HCT116 (cell line): ENCODE data around the gene LYSMD4. TPM values are rescaled to one million over a fixed set of nuclear protein-coding genes. Genes with fewer than 3 reads are reported as not detected.
A peak's percentile ranks its signal among the peaks of the same experiment; 100 is the strongest.

ENCODE experiments used
- ATAC-seq: fragments of 200-7000 bp; cut with Tn5 transposase; 2 replicates; pipeline ENCODE4 v1.9.1; 2020; ENCODE audit warnings: mild to moderate bottlenecking, moderate library complexity
- BruUV-seq: library from RNA; stranded (reverse); fragments of 400-500 nt; replicated peaks from 2 replicates; lab custom pipeline; 2021; lab: Mats Ljungman, UMichigan
- CTCF ChIA-PET: fragments of 300-600 bp; sonication (Branson Sonifier 250); formaldehyde crosslinking; loops from one replicate; lab custom pipeline; 2021; ENCODE audit warnings: antibody characterized with exemption; lab: Charles Lee
- POLR2A ChIA-PET: fragments of 300-600, 350-600 bp; sonication (Branson Sonifier 250); formaldehyde crosslinking; loops from one replicate; lab custom pipeline; 2021; ENCODE audit warnings: antibody characterized with exemption; lab: Charles Lee
- RAD21 ChIA-PET, 2 experiments: fragments of 300-600 bp; sonication (Branson Sonifier 250); formaldehyde crosslinking; loops; one replicate each; lab custom pipeline; 2023; ENCODE audit warnings: low total read pairs in 2 of 2; ENCODE audit not compliant: uncharacterized antibody in 2 of 2, unreplicated experiment in 2 of 2, low non-redundant PET in 1 of 2; lab: Charles Lee
- DNase-seq: peaks from one replicate; pipeline ENCODE4 v3.0.0-alpha.2; 2010; ENCODE audit warnings: low read depth, low spot score
- H2AFZ ChIP-seq: fragments of 200-600 bp; shearing (Covaris generic), sonication (generic); 2 replicates; pipeline ENCODE4 v1.6.1; 2017; ENCODE audit warnings: low read depth, mixed run types, mixed read lengths, antibody characterized with exemption, low read length; ENCODE audit not compliant: poor library complexity, severe bottlenecking
- H3K27ac ChIP-seq: 2 replicates; pipeline ENCODE4 v1.5.1; 2012; ENCODE audit warnings: low read depth, low read length
- H3K27me3 ChIP-seq: fragments of 200-600 bp; sonication (generic); 2 replicates; pipeline ENCODE4 v1.6.1; 2016; ENCODE audit warnings: mixed run types, low read length, mixed read lengths; ENCODE audit not compliant: insufficient read depth
- H3K36me3 ChIP-seq, 2 experiments: fragments of 200-500 bp in 1 of 2; fragments of 200-600 bp in 1 of 2; sonication (Bioruptor generic) in 1 of 2; sonication (generic) in 1 of 2; 2 replicates each; pipeline versions ENCODE4 v1.5.1 to v1.6.1; 2014 to 2016; ENCODE audit warnings: low read length in 2 of 2, inconsistent platforms in 1 of 2, mixed read lengths in 1 of 2, mixed run types in 1 of 2; ENCODE audit not compliant: insufficient read depth in 2 of 2, control insufficient read depth in 1 of 2
- H3K4me1 ChIP-seq, 2 experiments: fragments of 200-600 bp in 1 of 2; sonication (generic) in 1 of 2; 2 replicates each; pipeline versions ENCODE4 v1.5.1 to v1.6.1; 2012 to 2017; ENCODE audit warnings: low read length in 2 of 2, inconsistent platforms in 1 of 2, mild to moderate bottlenecking in 1 of 2, mixed read lengths in 1 of 2, mixed run types in 1 of 2, moderate library complexity in 1 of 2; ENCODE audit not compliant: insufficient read depth in 2 of 2, control insufficient read depth in 1 of 2
- H3K4me2 ChIP-seq: fragments of 200-600 bp; sonication (generic); 2 replicates; pipeline ENCODE4 v1.6.1; 2017; ENCODE audit warnings: mixed run types, low read length, mixed read lengths
- H3K4me3 ChIP-seq, 2 experiments: fragments of 200-600 bp in 1 of 2; sonication (generic) in 1 of 2; replicated peaks in 1 of 2; 2 replicates each; pipeline ENCODE4 v1.5.1; 2011 to 2016; ENCODE audit warnings: low read length in 2 of 2, control low read depth in 1 of 2, low read depth in 1 of 2, mild to moderate bottlenecking in 1 of 2, mixed read lengths in 1 of 2, mixed run types in 1 of 2
- H3K79me2 ChIP-seq: fragments of 200-600 bp; sonication (generic); 2 replicates; pipeline ENCODE4 v1.6.1; 2017; ENCODE audit warnings: mild to moderate bottlenecking, mixed run types, low read length, moderate library complexity, mixed read lengths; ENCODE audit not compliant: insufficient read depth
- H3K9ac ChIP-seq: fragments of 200-600 bp; sonication (generic); 2 replicates; pipeline ENCODE4 v1.6.1; 2016; ENCODE audit warnings: low read length, mixed read lengths
- H3K9me2 ChIP-seq: fragments of 200-600 bp; sonication (generic), shearing (Covaris generic); 2 replicates; pipeline ENCODE4 v1.6.1; 2017; ENCODE audit warnings: mixed run types, mild to moderate bottlenecking, moderate library complexity; ENCODE audit not compliant: insufficient read depth
- H3K9me3 ChIP-seq, 2 experiments: fragments of 200-500 bp in 1 of 2; fragments of 200-600 bp in 1 of 2; sonication (Bioruptor generic) in 1 of 2; sonication (generic) in 1 of 2; 2 replicates each; pipeline ENCODE4 v1.6.1; 2014 to 2017; ENCODE audit warnings: low read length in 2 of 2, mixed read lengths in 2 of 2, inconsistent platforms in 1 of 2, low read depth in 1 of 2, mild to moderate bottlenecking in 1 of 2, mixed run types in 1 of 2, moderate library complexity in 1 of 2; ENCODE audit not compliant: control insufficient read depth in 1 of 2, insufficient read depth in 1 of 2
- H4K20me1 ChIP-seq: fragments of 200-600 bp; sonication (generic), shearing (Covaris generic); 2 replicates; pipeline ENCODE4 v1.6.1; 2017; ENCODE audit warnings: mixed run types, mild to moderate bottlenecking, moderate library complexity; ENCODE audit not compliant: insufficient read depth
- CBX3 ChIP-seq: IDR thresholded peaks from 2 replicates; pipeline ENCODE4 v1.6.1; 2012; ENCODE audit warnings: low read depth
- CTCF ChIP-seq, 3 experiments: fragments of 200-600 bp in 1 of 3; sonication (generic) in 1 of 3; IDR thresholded peaks in 2 of 3; conservative IDR thresholded peaks in 1 of 3; 2 replicates each; pipeline ENCODE4 v1.5.1; 2012 to 2017; ENCODE audit warnings: low read depth in 2 of 3, low read length in 2 of 3, antibody characterized with exemption in 1 of 3, borderline replicate concordance in 1 of 3, control low read depth in 1 of 3, mild to moderate bottlenecking in 1 of 3, mixed read lengths in 1 of 3, mixed run types in 1 of 3, moderate library complexity in 1 of 3; ENCODE audit not compliant: insufficient read depth in 1 of 3
- EGR1 ChIP-seq: IDR thresholded peaks from 2 replicates; pipeline ENCODE4 v1.6.1; 2012; ENCODE audit warnings: low read depth
- FOSL1 ChIP-seq: IDR thresholded peaks from 2 replicates; pipeline ENCODE4 v1.6.1; 2012; ENCODE audit warnings: low read depth
- JUND ChIP-seq: IDR thresholded peaks from 2 replicates; pipeline ENCODE4 v1.6.1; 2012
- POLR2AphosphoS5 ChIP-seq: IDR thresholded peaks from 2 replicates; pipeline ENCODE4 v1.6.1; 2011; ENCODE audit warnings: mild to moderate bottlenecking, low read depth, low read length, moderate library complexity
- REST ChIP-seq: IDR thresholded peaks from 2 replicates; pipeline ENCODE4 v1.6.1; 2012; ENCODE audit warnings: low read depth
- SIN3A ChIP-seq: IDR thresholded peaks from 2 replicates; pipeline ENCODE4 v1.6.1; 2012; ENCODE audit warnings: low read depth
- SP1 ChIP-seq: IDR thresholded peaks from 2 replicates; pipeline ENCODE4 v1.6.1; 2012; ENCODE audit warnings: low read depth
- SRF ChIP-seq: IDR thresholded peaks from 2 replicates; pipeline ENCODE4 v1.6.1; 2012; ENCODE audit warnings: low read depth
- TCF7L2 ChIP-seq: IDR thresholded peaks from 2 replicates; pipeline ENCODE4 v1.7.0; 2011; ENCODE audit warnings: borderline replicate concordance, inconsistent platforms; ENCODE audit not compliant: insufficient read depth, insufficient read length; ENCODE audit errors: extremely low read depth
- YY1 ChIP-seq: IDR thresholded peaks from 2 replicates; pipeline ENCODE4 v1.6.1; 2011; ENCODE audit warnings: low read length, low read depth, moderate library complexity, mild to moderate bottlenecking; ENCODE audit not compliant: insufficient replicate concordance; ENCODE audit errors: extremely low read depth
- ZBTB33 ChIP-seq: IDR thresholded peaks from 2 replicates; pipeline ENCODE4 v1.6.1; 2011; ENCODE audit warnings: mild to moderate bottlenecking, low read length, moderate library complexity; ENCODE audit not compliant: insufficient replicate concordance; ENCODE audit errors: extremely low read depth
- ZNF274 ChIP-seq: fragments of 200-500 bp; sonication (Bioruptor generic); IDR thresholded peaks from 2 replicates; pipeline ENCODE4 v1.6.1; 2014; ENCODE audit warnings: mild to moderate bottlenecking, low read depth, low read length, inconsistent platforms
- intact Hi-C: fragments of 100-400 bp; cut with micrococcal nuclease; formaldehyde crosslinking; loops from 2 replicates; pipeline ENCODE4 v1.10.0; 2022
- total RNA-seq: library from RNA; stranded (reverse); gene quantifications from one replicate; pipeline ENCODE4 v1.2.1, GENCODE V29; 2021; ENCODE audit not compliant: unreplicated experiment
- TF ChIP-seq, protein P1 (sequence below): IDR thresholded peaks from 2 replicates; pipeline ENCODE4 v1.6.1; 2012

Gene LYSMD4
- total RNA-seq, 1 experiment from 2014 or later: 8.6 TPM

GRCh38 chr15:99708563-99708962 is 24.7 kb downstream of the LYSMD4 start:
- ChIA-PET RAD21 (interaction anchor here in 1 of 2 experiments (0.6 kb wide), 1 partner anchor 608 kb away, joined by 3 read pairs; no protein-coding TSS in a partner anchor), POLR2A (interaction anchor here (1.0 to 1.4 kb wide), 2 partner anchors 25 to 299 kb away, joined by 6 read pairs; partner anchors contain the start of gene LYSMD4), CTCF (interaction anchor here (0.7 to 2.1 kb wide), 4 partner anchors 8 to 436 kb away, joined by 3 to 10 read pairs (median 6); no protein-coding TSS in a partner anchor)
- Histone ChIP-seq H3K9ac (peak overlapping the region; percentile 33), H4K20me1 (no peaks in the 10 kb centered on the region; the same call in 1 of the 2 replicates), H3K4me1 (peaks cover 17 to 33% of the 10 kb centered on the region in 2 experiments), H3K27me3 (no peaks in the 10 kb centered on the region), H3K79me2 (no peaks in the 10 kb centered on the region; the same call in 1 of the 2 replicates), H3K4me2 (peak overlapping the region; percentile 87), H2AFZ (no peak overlapping the region), H3K27ac (peak overlapping the region; percentile 12; the same call in 1 of the 2 replicates), H3K9me2 (no peaks in the 10 kb centered on the region), H3K4me3 (peak overlapping the region in 1 of 2 experiments; percentile 38; a peak in 1 of 4 replicates), H3K9me3 (no peaks in the 10 kb centered on the region), H3K36me3 (peaks cover 0 to 10% of the 10 kb centered on the region in 2 experiments; a peak in 2 of 4 replicates)
- intact Hi-C loops: no loop called here
- BruUV-seq: no TSS peak
- TF ChIP-seq SIN3A (0 out of 2 replicates have a peak, but pooled peaks have one; percentile 50), CBX3 (peak; percentile 92), EGR1 (peak; percentile 96), YY1 (peak; percentile 42), SRF (0 out of 2 replicates have a peak, but pooled peaks have one; percentile 15), POLR2AphosphoS5 (peak; percentile 45; the same call in 1 of the 2 replicates), FOSL1 (peak; percentile 67), CTCF (IDR thresholded peaks at IDR 0.05 in 2 of 3, conservative IDR thresholded peaks at IDR 0.05 in 1 of 3; ENCODE audit: borderline replicate concordance in 1 of 3, insufficient read depth in 1 of 3, low read depth in 2 of 3, low read length in 2 of 3) (no peak), ZBTB33 (no peak), TCF7L2 (peak; percentile 11), ZNF274 (no peak), SP1 (peak; percentile 83), JUND (peak; percentile 75), REST (no peak)
- TF ChIP-seq, protein P1, sequence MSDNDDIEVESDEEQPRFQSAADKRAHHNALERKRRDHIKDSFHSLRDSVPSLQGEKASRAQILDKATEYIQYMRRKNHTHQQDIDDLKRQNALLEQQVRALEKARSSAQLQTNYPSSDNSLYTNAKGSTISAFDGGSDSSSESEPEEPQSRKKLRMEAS: peak; percentile 79
- peak; percentile 98 for ATAC-seq
- DNase-seq: peak; percentile 79
